NT2/D1 (cell line): Measurements from ENCODE around the gene IAH1.
"Not testable (repeated sequence)": the region's sequence is repeated elsewhere in the genome, so short reads cannot be mapped to it uniquely, and the experiment has no call there.

Experiments used
- DNase-seq: peaks from one replicate; pipeline ENCODE4 v3.0.0-alpha.2; 2011; ENCODE audit warnings: low read depth, low spot score
- H3K27me3 ChIP-seq: 2 replicates; pipeline ENCODE4 v1.6.0; 2011; ENCODE audit warnings: mild to moderate bottlenecking; ENCODE audit not compliant: insufficient read length, insufficient read depth
- H3K36me3 ChIP-seq: 2 replicates; pipeline ENCODE4 v1.6.1; 2011; ENCODE audit warnings: mild to moderate bottlenecking, low read length, mixed read lengths; ENCODE audit not compliant: insufficient read depth, insufficient read length
- H3K4me1 ChIP-seq: 2 replicates; pipeline ENCODE4 v1.5.1; 2011; ENCODE audit not compliant: insufficient read depth, insufficient read length
- H3K4me3 ChIP-seq: 2 replicates; pipeline ENCODE4 v1.5.1; 2011; ENCODE audit warnings: low read depth; ENCODE audit not compliant: insufficient read length
- H3K9ac ChIP-seq: 2 replicates; pipeline ENCODE4 v1.6.0; 2011; ENCODE audit warnings: low read depth; ENCODE audit not compliant: insufficient read length
- H3K9me3 ChIP-seq: 2 replicates; pipeline ENCODE4 v1.5.1; 2011; ENCODE audit warnings: mild to moderate bottlenecking, low read length; ENCODE audit not compliant: insufficient read depth
- SUZ12 ChIP-seq: IDR thresholded peaks from 2 replicates; pipeline ENCODE4 v1.6.1; 2011; ENCODE audit not compliant: insufficient read length, insufficient read depth; ENCODE audit errors: extremely low read depth
- YY1 ChIP-seq: IDR thresholded peaks from 2 replicates; pipeline ENCODE4 v1.6.1; 2011; ENCODE audit not compliant: insufficient read length, insufficient read depth
- ZNF274 ChIP-seq: IDR thresholded peaks from 2 replicates; pipeline ENCODE4 v1.6.1; 2011; ENCODE audit warnings: mild to moderate bottlenecking, low read depth, low read length

The IAH1 gene

DNA sequence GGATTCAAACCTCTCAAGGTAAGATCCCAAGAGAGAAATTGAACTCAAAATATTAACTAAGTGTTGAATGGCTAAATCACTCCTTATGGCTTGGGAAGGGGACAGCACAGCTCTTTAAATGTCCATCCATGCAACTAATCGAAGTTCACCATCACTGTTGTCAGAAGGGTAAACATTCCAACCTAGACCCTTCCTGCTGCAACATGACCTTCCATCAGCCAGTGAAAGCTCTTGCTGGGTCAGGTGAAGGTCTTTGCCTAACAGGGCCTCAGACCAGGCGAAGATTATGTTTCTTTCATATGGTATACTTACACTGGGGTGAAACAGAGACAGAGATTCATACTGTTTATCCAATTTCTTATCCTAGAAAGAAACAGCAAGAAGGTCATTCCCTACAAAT lies 16.4 kb downstream of the IAH1 start:
- H3K27me3 ChIP-seq: no peaks in the 10 kb centered on the region
- peaks cover 89% of the 10 kb centered on the region for H3K36me3 ChIP-seq
- no peak for DNase-seq
- H3K9ac ChIP-seq: no peak overlapping the region
- TF ChIP-seq YY1 (no peak), ZNF274 (no peak), SUZ12 (no peak)
- H3K4me1 ChIP-seq: no peaks in the 10 kb centered on the region
- no peak overlapping the region for H3K4me3 ChIP-seq
- H3K9me3 ChIP-seq: no peaks in the 10 kb centered on the region

DNA sequence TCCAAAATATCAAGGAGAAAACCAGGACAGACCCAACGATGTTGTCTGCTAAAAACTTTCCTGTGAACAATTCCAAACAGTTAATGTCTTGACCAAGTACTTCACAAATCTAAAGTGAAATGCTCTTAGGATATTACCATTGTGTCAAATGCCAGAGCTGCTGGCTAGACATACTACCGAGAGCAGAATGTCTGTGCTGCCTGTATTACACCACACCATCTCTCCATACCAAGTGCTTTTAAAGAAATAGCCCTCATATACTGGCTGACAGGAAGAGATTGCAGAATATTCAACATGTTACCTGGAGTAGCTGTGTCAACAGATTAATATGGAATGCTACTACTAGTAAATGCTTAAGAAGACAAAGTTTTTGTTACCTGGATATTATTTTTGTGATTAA lies 18.6 kb downstream of the IAH1 start:
- DNase-seq: no peak
- TF ChIP-seq SUZ12 (no peak), ZNF274 (no peak), YY1 (no peak)
- no peaks in the 10 kb centered on the region for H3K27me3 ChIP-seq
- H3K36me3 ChIP-seq: peaks cover 84% of the 10 kb centered on the region
- H3K4me1 ChIP-seq: no peaks in the 10 kb centered on the region
- H3K9me3 ChIP-seq: no peaks in the 10 kb centered on the region
- H3K9ac ChIP-seq: no peak overlapping the region
- H3K4me3 ChIP-seq: no peak overlapping the region

DNA sequence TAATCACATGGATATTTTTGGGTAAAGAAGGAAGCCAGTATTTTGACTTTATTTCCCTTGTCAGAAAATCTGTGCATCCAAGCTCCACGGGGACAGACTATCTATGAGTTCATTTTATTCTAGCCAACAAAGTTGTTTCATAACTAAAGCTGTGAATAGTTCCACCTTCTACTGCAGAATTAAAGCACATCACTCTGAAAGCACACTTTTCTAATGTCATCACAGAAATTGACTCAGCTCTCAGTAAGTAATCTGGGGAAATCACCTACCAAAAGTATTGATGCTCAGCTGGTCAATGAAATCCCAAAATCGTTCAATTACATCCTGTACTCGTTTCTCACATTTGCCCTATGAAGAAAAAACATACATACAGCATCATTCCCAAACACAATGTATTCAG lies 19.1 kb downstream of the IAH1 start:
- DNase-seq: no peak
- TF ChIP-seq ZNF274 (no peak), SUZ12 (no peak), YY1 (no peak)
- no peaks in the 10 kb centered on the region for H3K4me1 ChIP-seq
- no peak overlapping the region for H3K4me3 ChIP-seq
- no peaks in the 10 kb centered on the region for H3K9me3 ChIP-seq
- peaks cover 82% of the 10 kb centered on the region for H3K36me3 ChIP-seq
- H3K9ac ChIP-seq: no peak overlapping the region
- no peaks in the 10 kb centered on the region for H3K27me3 ChIP-seq

DNA sequence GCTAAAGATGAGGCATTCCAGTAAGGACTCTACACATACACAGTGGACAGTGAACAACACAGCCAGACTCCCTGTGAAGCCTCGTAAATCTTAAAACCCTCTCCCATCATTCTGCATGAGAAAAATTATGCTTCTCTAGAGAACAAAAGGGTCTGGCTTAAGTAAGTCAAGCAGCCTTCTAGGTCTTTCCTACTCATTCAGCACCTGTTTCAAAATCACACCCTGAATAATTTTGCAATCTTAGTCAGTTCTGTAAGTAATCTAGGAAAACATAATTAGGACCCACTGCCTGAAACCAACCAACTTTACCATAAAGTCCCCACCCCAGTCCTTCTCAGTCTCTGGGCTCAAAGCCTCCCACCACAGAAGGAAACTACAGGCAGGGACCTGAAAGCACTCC lies 19.7 kb downstream of the IAH1 start:
- Histone ChIP-seq H3K4me3 (no peak overlapping the region), H3K27me3 (no peaks in the 10 kb centered on the region), H3K9ac (no peak overlapping the region), H3K9me3 (no peaks in the 10 kb centered on the region), H3K36me3 (peaks cover 80% of the 10 kb centered on the region), H3K4me1 (no peaks in the 10 kb centered on the region)
- no peak for DNase-seq
- TF ChIP-seq ZNF274: no peak
- TF ChIP-seq SUZ12: no peak
- no peak for TF ChIP-seq YY1

DNA sequence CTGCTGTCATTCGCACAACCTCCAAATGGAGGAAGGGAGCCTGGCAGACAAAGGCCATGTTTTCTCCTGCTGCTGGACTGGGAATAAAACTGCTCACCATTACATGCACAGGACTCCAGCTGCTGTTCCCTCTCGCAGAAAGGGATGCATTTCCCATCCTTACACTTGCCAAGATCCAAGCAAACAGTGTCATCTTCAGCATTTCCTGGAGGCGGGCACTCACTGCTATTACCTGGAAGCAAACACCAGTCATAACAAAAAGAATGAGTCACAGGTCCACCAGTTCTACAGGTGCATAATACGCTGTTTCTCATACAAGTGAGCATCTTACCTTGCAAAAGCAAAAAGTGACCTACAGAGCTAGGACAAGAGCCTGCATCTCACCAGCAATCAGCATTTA lies 22.7 kb downstream of the IAH1 start:
- Histone ChIP-seq H3K36me3 (peaks cover 68% of the 10 kb centered on the region), H3K4me1 (no peaks in the 10 kb centered on the region), H3K4me3 (no peak overlapping the region), H3K9me3 (no peaks in the 10 kb centered on the region), H3K9ac (no peak overlapping the region), H3K27me3 (no peaks in the 10 kb centered on the region)
- DNase-seq: no peak
- TF ChIP-seq SUZ12 (no peak), ZNF274 (no peak), YY1 (no peak)

DNA sequence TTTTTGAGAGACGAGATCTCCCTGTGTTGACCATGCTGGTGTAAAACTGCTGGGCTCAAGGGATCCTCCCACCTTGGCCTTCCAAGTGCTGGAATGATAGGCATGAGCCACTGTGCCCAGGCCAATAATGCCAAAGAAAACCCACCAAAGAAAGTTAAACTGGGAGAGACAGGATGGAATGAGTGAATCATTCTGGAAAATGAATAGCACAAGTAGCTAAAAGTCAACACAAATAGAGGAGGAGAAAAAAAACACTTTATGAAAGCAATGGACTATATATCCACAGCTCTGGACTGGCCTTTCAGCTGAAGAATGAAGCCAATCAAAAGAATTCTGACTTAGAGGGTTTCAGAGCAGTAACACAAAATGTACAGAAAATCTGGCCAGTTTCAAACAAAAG lies 23.9 kb downstream of the IAH1 start:
- H3K36me3 ChIP-seq: peaks cover 62% of the 10 kb centered on the region
- H3K4me3 ChIP-seq: no peak overlapping the region
- H3K27me3 ChIP-seq: no peaks in the 10 kb centered on the region
- no peaks in the 10 kb centered on the region for H3K4me1 ChIP-seq
- DNase-seq: no peak
- no peaks in the 10 kb centered on the region for H3K9me3 ChIP-seq
- no peak overlapping the region for H3K9ac ChIP-seq
- TF ChIP-seq ZNF274 (no peak), SUZ12 (no peak), YY1 (no peak)

DNA sequence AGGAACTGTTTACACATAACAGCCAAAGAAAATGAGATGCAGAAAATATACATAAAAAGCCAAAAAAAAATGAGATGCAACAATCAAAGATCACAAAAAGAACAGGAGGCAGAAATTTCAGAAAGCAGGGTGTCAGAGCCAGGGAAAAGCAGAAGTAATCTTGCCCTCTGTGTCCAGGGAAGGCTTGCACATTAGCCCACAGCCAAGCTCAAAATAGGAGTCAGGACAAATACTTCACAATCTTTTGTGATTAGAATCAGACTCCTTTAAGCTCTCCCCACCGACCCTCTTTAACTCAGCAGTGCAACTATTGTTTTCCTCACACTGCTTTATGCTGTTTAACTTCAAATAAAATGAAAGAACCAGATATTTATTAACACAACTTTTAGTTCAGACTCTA lies 34.6 kb downstream of the IAH1 start:
- Histone ChIP-seq H3K27me3 (no peaks in the 10 kb centered on the region), H3K4me1 (no peaks in the 10 kb centered on the region), H3K9me3 (no peaks in the 10 kb centered on the region), H3K36me3 (peaks cover 37% of the 10 kb centered on the region), H3K4me3 (no peak overlapping the region), H3K9ac (no peak overlapping the region)
- TF ChIP-seq ZNF274 (no peak), SUZ12 (no peak), YY1 (no peak)
- no peak for DNase-seq

DNA sequence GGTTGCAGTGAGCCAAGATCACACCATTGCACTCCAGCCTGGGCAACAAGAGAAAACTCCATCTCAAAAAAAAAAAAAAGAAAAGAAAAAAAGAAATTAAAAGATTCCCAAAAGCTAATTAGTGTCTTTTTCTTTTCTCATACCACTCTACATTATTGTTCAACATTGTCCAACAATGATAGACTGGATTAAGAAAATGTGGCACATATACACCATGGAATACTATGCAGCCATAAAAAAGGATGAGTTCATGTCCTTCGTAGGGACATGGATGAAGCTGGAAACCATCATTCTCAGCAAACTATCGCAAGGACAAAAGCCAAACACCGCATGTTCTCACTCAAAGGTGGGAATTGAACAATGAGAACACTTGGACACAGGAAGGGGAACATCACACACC lies 39.6 kb downstream of the IAH1 start:
- DNase-seq, H3K4me1 ChIP-seq, H3K9me3 ChIP-seq, H3K9ac ChIP-seq, H3K27me3 ChIP-seq, H3K4me3 ChIP-seq: not testable (repeated sequence)
- H3K36me3 ChIP-seq: peaks cover 39% of the 10 kb centered on the region
